ENCODE measurements around the gene ALKBH1. TPM values are rescaled to one million over a fixed set of nuclear protein-coding genes. Genes with fewer than 3 reads are reported as not detected.

Gene ALKBH1
- total RNA-seq, 4 donors from 2014 or later, result 5.2 to 15.6 (median 10.4) TPM

- Histone ChIP-seq H3K27me3 (no peaks in the 10 kb centered on the region), H3K36me3 (peaks cover 0 to 83% (median 41%) of the 10 kb centered on the region in 4 donors), H3K4me1 (no peaks in the 10 kb centered on the region), H3K9me3 (no peaks in the 10 kb centered on the region), H3K4me3 (no peak overlapping the region), H3K27ac (no peak overlapping the region)
- no peak for DNase-seq
- 97% methylated on average over 3 of the region's 3 CpGs for WGBS, 2 donors (ENCODE audit: low coverage in 1 of 2)
- in situ Hi-C loops (cut with MboI; ENCODE audit: low pct_ligation_motif_present in 1 of 4, low pct_unique_long_range_greater_than_20kb in 1 of 4, low sequenced_read_pairs in 3 of 4), result no loop called here
- intact Hi-C loops (cut with DNase I; ENCODE audit: low total_unique reads), result no loop called here
- TF ChIP-seq POLR2A (IDR thresholded peaks at IDR 0.05), result no peak
- TF ChIP-seq EP300 (IDR thresholded peaks at IDR 0.05; ENCODE audit: low read depth), result no peak
- no peak for TF ChIP-seq CTCF (IDR thresholded peaks at IDR 0.05)
- TF ChIP-seq POLR2AphosphoS5 (IDR thresholded peaks at IDR 0.05), result no peak
These were observed 14.5 kb upstream of the ALKBH1 start for GRCh38 chr14:77722301-77722700.

DNA sequence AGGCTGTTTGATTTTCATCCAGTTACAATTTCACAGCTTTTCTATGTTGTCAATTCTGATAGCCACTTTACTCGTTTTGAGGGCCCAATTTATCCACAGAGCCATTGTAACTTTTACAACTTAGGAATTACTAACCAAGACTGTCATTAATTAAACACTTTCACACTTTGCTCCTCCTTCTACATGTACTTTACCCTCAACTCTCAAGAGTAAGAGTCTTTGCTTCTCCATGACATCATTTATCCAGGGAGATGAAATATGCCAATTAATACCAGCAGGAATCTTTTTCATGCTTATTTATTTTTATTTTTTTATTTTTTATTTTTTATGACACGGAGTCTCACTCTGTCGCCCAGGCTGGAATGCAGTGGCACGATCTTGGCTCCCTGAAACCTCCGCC, 13.6 kb upstream of the ALKBH1 start:
- TF ChIP-seq CTCF (IDR thresholded peaks at IDR 0.05), result no peak
- TF ChIP-seq POLR2A (IDR thresholded peaks at IDR 0.05), result no peak
- TF ChIP-seq POLR2AphosphoS5 (IDR thresholded peaks at IDR 0.05), result no peak
- TF ChIP-seq EP300 (IDR thresholded peaks at IDR 0.05; ENCODE audit: low read depth), result no peak
- WGBS, 2 donors (ENCODE audit: low coverage in 1 of 2), result 89 to 90% methylated on average over 5 of the region's 5 CpGs
- Histone ChIP-seq H3K36me3 (peaks cover 0 to 81% (median 40%) of the 10 kb centered on the region in 4 donors), H3K9me3 (no peaks in the 10 kb centered on the region), H3K4me3 (no peak overlapping the region), H3K4me1 (no peaks in the 10 kb centered on the region), H3K27me3 (no peaks in the 10 kb centered on the region), H3K27ac (no peak overlapping the region)
- DNase-seq, result no peak
- in situ Hi-C loops (cut with MboI; ENCODE audit: low pct_ligation_motif_present in 1 of 4, low pct_unique_long_range_greater_than_20kb in 1 of 4, low sequenced_read_pairs in 3 of 4) (no loop called here), intact Hi-C loops (cut with DNase I; ENCODE audit: low total_unique reads) (no loop called here)

- H3K9me3 ChIP-seq, result no peaks in the 10 kb centered on the region
- peaks cover 0 to 73% (median 31%) of the 10 kb centered on the region in 4 donors for H3K36me3 ChIP-seq
- H3K4me1 ChIP-seq, result no peaks in the 10 kb centered on the region
- H3K4me3 ChIP-seq, result no peak overlapping the region
- no peak for TF ChIP-seq POLR2AphosphoS5 (IDR thresholded peaks at IDR 0.05)
- H3K27me3 ChIP-seq, result no peaks in the 10 kb centered on the region
- intact Hi-C loops (cut with DNase I; ENCODE audit: low total_unique reads), result no loop called here
- WGBS, 2 donors (ENCODE audit: low coverage in 1 of 2), result 79 to 80% methylated on average over 5 of the region's 5 CpGs
- H3K27ac ChIP-seq, result no peak overlapping the region
- in situ Hi-C loops (cut with MboI; ENCODE audit: low pct_ligation_motif_present in 1 of 4, low pct_unique_long_range_greater_than_20kb in 1 of 4, low sequenced_read_pairs in 3 of 4), result loop anchor here in 1 of 4 donors (10.0 kb wide), 1 partner anchor 263 kb away; the partner anchor contains the start of genes AHSA1 and VIPAS39
- no peak for DNase-seq
These were observed 9.9 kb upstream of the ALKBH1 start for GRCh38 chr14:77717608-77718305.

GRCh38 chr14:77714926-77715325, 7.1 kb upstream of the ALKBH1 start:
- no peak for TF ChIP-seq CTCF (IDR thresholded peaks at IDR 0.05)
- no peak for TF ChIP-seq POLR2A (IDR thresholded peaks at IDR 0.05)
- TF ChIP-seq POLR2AphosphoS5 (IDR thresholded peaks at IDR 0.05), result no peak
- TF ChIP-seq EP300 (IDR thresholded peaks at IDR 0.05; ENCODE audit: low read depth), result no peak
- H3K27me3 ChIP-seq, result no peaks in the 10 kb centered on the region
- no peak overlapping the region for H3K4me3 ChIP-seq
- intact Hi-C loops (cut with DNase I; ENCODE audit: low total_unique reads), result no loop called here
- peaks cover 0 to 61% (median 25%) of the 10 kb centered on the region in 4 donors for H3K36me3 ChIP-seq
- in situ Hi-C loops (cut with MboI; ENCODE audit: low pct_ligation_motif_present in 1 of 4, low pct_unique_long_range_greater_than_20kb in 1 of 4, low sequenced_read_pairs in 3 of 4), result loop anchor here in 1 of 4 donors (10.0 kb wide), 1 partner anchor 260 kb away; the partner anchor contains the start of genes AHSA1 and VIPAS39
- H3K4me1 ChIP-seq, result peaks cover 0 to 6% (median under 1%) of the 10 kb centered on the region in 4 donors
- no peaks in the 10 kb centered on the region for H3K9me3 ChIP-seq
- WGBS, 2 donors (ENCODE audit: low coverage in 1 of 2), result 81 to 91% methylated on average over 6 of the region's 6 CpGs
- DNase-seq, result no peak
- no peak overlapping the region for H3K27ac ChIP-seq

Data from transverse colon (tissue), 4 donors.